Measurements from ENCODE around the gene ARHGAP6. TPM values are rescaled to one million over a fixed set of nuclear protein-coding genes. Genes with fewer than 3 reads are reported as not detected.

Gene ARHGAP6
- total and polyA plus RNA-seq, 4 donors, result 6.0 to 18.2 (median 12.3) TPM

GRCh38 chrX:11337292-11338009, 328.3 kb downstream of the ARHGAP6 start:
- no peak overlapping the region for H3K9ac ChIP-seq (ENCODE audit: insufficient read depth in 1 of 2, low read length in 2 of 2)
- DNase-seq, result no peak
- no peaks in the 10 kb centered on the region for H3K36me3 ChIP-seq (ENCODE audit: control insufficient read depth in 4 of 4, insufficient read depth in 4 of 4, low read length in 4 of 4)
- no peak overlapping the region for H3K27ac ChIP-seq (ENCODE audit: low read depth in 1 of 2, low read length in 1 of 2)
- no peak for TF ChIP-seq CTCF (IDR thresholded peaks at IDR 0.05; ENCODE audit: control extremely low read depth, extremely low read depth)
- no peak overlapping the region for H3K4me3 ChIP-seq
- peaks cover 0 to 6% (median 0%) of the 10 kb centered on the region in 5 donors for H3K4me1 ChIP-seq (ENCODE audit: control insufficient read depth in 5 of 5, insufficient read depth in 5 of 5, low read length in 5 of 5)
- ATAC-seq (ENCODE audit: insufficient read depth, low FRiP score), result no peak
- H3K27me3 ChIP-seq (ENCODE audit: control insufficient read depth in 3 of 3, insufficient read depth in 3 of 3, low read length in 2 of 3), result peaks cover 0 to 19% (median 15%) of the 10 kb centered on the region in 3 donors
- WGBS, 2 donors, result 54 to 89% methylated on average over 1 of the region's 1 CpG
- peaks cover 0 to 5% (median 0%) of the 10 kb centered on the region in 4 donors for H3K9me3 ChIP-seq (ENCODE audit: control insufficient read depth in 4 of 4, insufficient read depth in 3 of 4, low read length in 3 of 4)

- no peak for TF ChIP-seq CTCF (IDR thresholded peaks at IDR 0.05; ENCODE audit: control extremely low read depth, extremely low read depth)
- no peak for ATAC-seq (ENCODE audit: insufficient read depth, low FRiP score)
- H3K27me3 ChIP-seq (ENCODE audit: control insufficient read depth in 3 of 3, insufficient read depth in 3 of 3, low read length in 2 of 3), result peaks cover 0 to 22% (median 19%) of the 10 kb centered on the region in 3 donors
- H3K4me1 ChIP-seq (ENCODE audit: control insufficient read depth in 5 of 5, insufficient read depth in 5 of 5, low read length in 5 of 5), result peaks cover 0 to 3% (median 0%) of the 10 kb centered on the region in 5 donors
- DNase-seq, result no peak
- H3K27ac ChIP-seq (ENCODE audit: low read depth in 1 of 2, low read length in 1 of 2), result no peak overlapping the region
- no peak overlapping the region for H3K9ac ChIP-seq (ENCODE audit: insufficient read depth in 1 of 2, low read length in 2 of 2)
- H3K36me3 ChIP-seq (ENCODE audit: control insufficient read depth in 4 of 4, insufficient read depth in 4 of 4, low read length in 4 of 4), result no peaks in the 10 kb centered on the region
- no peak overlapping the region for H3K4me3 ChIP-seq
- WGBS, 2 donors, result 68 to 71% methylated on average over 2 of the region's 2 CpGs
- H3K9me3 ChIP-seq (ENCODE audit: control insufficient read depth in 4 of 4, insufficient read depth in 3 of 4, low read length in 3 of 4), result peaks cover 0 to 5% (median 0%) of the 10 kb centered on the region in 4 donors
Observed at GRCh38 chrX:11336201-11336600, 329.5 kb downstream of the ARHGAP6 start.

GRCh38 chrX:11334165-11334564, 331.6 kb downstream of the ARHGAP6 start:
- Histone ChIP-seq H3K4me3 (no peak overlapping the region), H3K36me3 (ENCODE audit: control insufficient read depth in 4 of 4, insufficient read depth in 4 of 4, low read length in 4 of 4) (no peaks in the 10 kb centered on the region), H3K27ac (ENCODE audit: low read depth in 1 of 2, low read length in 1 of 2) (no peak overlapping the region), H3K27me3 (ENCODE audit: control insufficient read depth in 3 of 3, insufficient read depth in 3 of 3, low read length in 2 of 3) (peaks cover 0 to 29% (median 27%) of the 10 kb centered on the region in 3 donors), H3K9ac (ENCODE audit: insufficient read depth in 1 of 2, low read length in 2 of 2) (no peak overlapping the region), H3K9me3 (ENCODE audit: control insufficient read depth in 4 of 4, insufficient read depth in 3 of 4, low read length in 3 of 4) (peaks cover 0 to 5% (median 0%) of the 10 kb centered on the region in 4 donors), H3K4me1 (ENCODE audit: control insufficient read depth in 5 of 5, insufficient read depth in 5 of 5, low read length in 5 of 5) (peaks cover 0 to 2% (median 0%) of the 10 kb centered on the region in 5 donors)
- 62 to 93% methylated on average over 2 of the region's 2 CpGs for WGBS, 2 donors
- no peak for ATAC-seq (ENCODE audit: insufficient read depth, low FRiP score)
- DNase-seq, result no peak
- no peak for TF ChIP-seq CTCF (IDR thresholded peaks at IDR 0.05; ENCODE audit: control extremely low read depth, extremely low read depth)

Data from lung (tissue), 12 donors.